Liver (tissue), 9 donors: ENCODE measurements around the gene AKT3. TPM values are rescaled to one million over a fixed set of nuclear protein-coding genes. Genes with fewer than 3 reads are reported as not detected.

Experiments
- DNase-seq: peaks from one replicate; pipeline ENCODE4 v3.0.0-alpha.2; 2017; ENCODE audit warnings: low spot score
- H3K27ac ChIP-seq, 2 donors: one replicate each; pipeline ENCODE4 v1.7.0; 2013; ENCODE audit warnings: inconsistent platforms in 2 of 2, low read length in 2 of 2, control low read depth in 1 of 2, low read depth in 1 of 2, mild to moderate bottlenecking in 1 of 2
- H3K27me3 ChIP-seq, 4 donors: one replicate each; pipeline versions ENCODE4 v1.6.1 to v1.7.0; 2013; ENCODE audit warnings: low read length in 3 of 4, inconsistent platforms in 1 of 4, mild to moderate bottlenecking in 1 of 4, moderate library complexity in 1 of 4; ENCODE audit not compliant: control insufficient read depth in 4 of 4, insufficient read depth in 4 of 4
- H3K36me3 ChIP-seq, 4 donors: one replicate each; pipeline versions ENCODE4 v1.6.1 to v1.7.0; 2013; ENCODE audit warnings: low read length in 3 of 4, mild to moderate bottlenecking in 3 of 4, low read depth in 1 of 4, moderate library complexity in 1 of 4; ENCODE audit not compliant: control insufficient read depth in 4 of 4, insufficient read depth in 3 of 4
- H3K4me1 ChIP-seq, 4 donors: one replicate each; pipeline versions ENCODE4 v1.6.1 to v1.7.0; 2013; ENCODE audit warnings: low read length in 3 of 4, mild to moderate bottlenecking in 3 of 4, moderate library complexity in 1 of 4; ENCODE audit not compliant: control insufficient read depth in 4 of 4, insufficient read depth in 4 of 4
- H3K4me3 ChIP-seq, 3 donors: one replicate each; pipeline versions ENCODE4 v1.6.1 to v1.7.0; 2013; ENCODE audit warnings: low read length in 3 of 3, control low read depth in 1 of 3, low read depth in 1 of 3, mild to moderate bottlenecking in 1 of 3
- H3K9ac ChIP-seq, 2 donors: one replicate each; pipeline ENCODE4 v1.7.0; 2013; ENCODE audit warnings: low read length in 2 of 2, mild to moderate bottlenecking in 2 of 2, moderate library complexity in 2 of 2, control low read depth in 1 of 2, low read depth in 1 of 2
- H3K9me3 ChIP-seq, 4 donors: one replicate each; pipeline versions ENCODE4 v1.6.1 to v1.7.0; 2013; ENCODE audit warnings: low read length in 3 of 4; ENCODE audit not compliant: control insufficient read depth in 4 of 4
- ATF3 ChIP-seq: IDR thresholded peaks from 2 replicates; pipeline ENCODE4 v1.6.1; 2016; ENCODE audit warnings: antibody characterized with exemption
- CTCF ChIP-seq: fragments of 150-350 bp; IDR thresholded peaks from 2 replicates; pipeline ENCODE4 v1.5.1; 2017; ENCODE audit warnings: improper control_type of control experiment, low read depth, low read length; ENCODE audit not compliant: missing input control
- FOXA1 ChIP-seq: IDR thresholded peaks from 2 replicates; pipeline ENCODE4 v1.6.1; 2016; ENCODE audit warnings: antibody characterized with exemption
- GABPA ChIP-seq, 2 donors: IDR thresholded peaks in 1 of 2; conservative IDR thresholded peaks in 1 of 2; 2 replicates each; pipeline ENCODE4 v1.6.1; 2016; ENCODE audit warnings: antibody characterized with exemption in 2 of 2, mild to moderate bottlenecking in 1 of 2, moderate library complexity in 1 of 2
- HNF4A ChIP-seq, 2 donors: conservative IDR thresholded peaks; 2 replicates each; pipeline ENCODE4 v1.6.1; 2016; ENCODE audit warnings: antibody characterized with exemption in 2 of 2, mild to moderate bottlenecking in 2 of 2
- JUND ChIP-seq, 2 donors: IDR thresholded peaks; 2 replicates each; pipeline ENCODE4 v1.6.1; 2016; ENCODE audit warnings: antibody characterized with exemption in 2 of 2
- MAX ChIP-seq: IDR thresholded peaks from 2 replicates; pipeline ENCODE4 v1.6.1; 2016; ENCODE audit warnings: antibody characterized with exemption
- NR2F2 ChIP-seq: IDR thresholded peaks from 2 replicates; pipeline ENCODE4 v1.6.1; 2016; ENCODE audit warnings: antibody characterized with exemption
- RAD21 ChIP-seq, 2 donors: IDR thresholded peaks; 2 replicates each; pipeline ENCODE4 v1.6.1; 2016; ENCODE audit warnings: antibody characterized with exemption in 2 of 2, mild to moderate bottlenecking in 2 of 2
- REST ChIP-seq: IDR thresholded peaks from 2 replicates; pipeline ENCODE4 v1.6.1; 2016; ENCODE audit warnings: antibody characterized with exemption, mild to moderate bottlenecking
- RXRA ChIP-seq, 2 donors: IDR thresholded peaks; 2 replicates each; pipeline ENCODE4 v1.6.1; 2017 to 2018; ENCODE audit warnings: antibody characterized with exemption in 2 of 2, mild to moderate bottlenecking in 1 of 2
- YY1 ChIP-seq: IDR thresholded peaks from 2 replicates; pipeline ENCODE4 v1.6.1; 2016; ENCODE audit warnings: antibody characterized with exemption, mild to moderate bottlenecking
- ZBTB33 ChIP-seq: IDR thresholded peaks from 2 replicates; pipeline ENCODE4 v1.6.1; 2016; ENCODE audit warnings: antibody characterized with exemption
- WGBS: extraction: QIAGEN DNeasy Blood & Tissue Kit; methylation state at CpG from one replicate; pipeline ENCODE4 v1.1.7; 2013; 5-methylcytosine and 5-hydroxymethylcytosine counted together
- polyA plus RNA-seq, 2 donors: library from polyadenylated mRNA; stranded (reverse) in 1 of 2; unstranded in 1 of 2; fragments of 200-250 nt in 1 of 2; fragments of >200 nt in 1 of 2; fragmentation: Nextera tagmentation in 1 of 2; extraction: Ambion mirVana in 1 of 2; gene quantifications; one replicate each; pipeline versions ENCODE4 v1.2.1 to v1.2.3, GENCODE V29; 2013 to 2015
- total RNA-seq, 2 donors: library from RNA; depleted of rRNA; stranded (reverse); fragments of >200 nt; gene quantifications; one replicate each; pipeline ENCODE4 v1.2.3, GENCODE V29; 2014
- donor health status: healthy.
- donor health status: healthy.
- donor health status: healthy.
- donor health status: healthy.
- donor health status: healthy.

Gene AKT3
- total and polyA plus RNA-seq, 4 donors: 1.7 to 7.6 (median 2.8) TPM

- WGBS: 89% methylated on average over 1 of the region's 1 CpG
- Histone ChIP-seq H3K27me3 (peaks cover 0 to 7% (median 4%) of the 10 kb centered on the region in 4 donors), H3K4me1 (peaks cover 2 to 11% (median 5%) of the 10 kb centered on the region in 4 donors), H3K36me3 (no peaks in the 10 kb centered on the region), H3K4me3 (no peak overlapping the region), H3K9ac (no peak overlapping the region), H3K27ac (no peak overlapping the region), H3K9me3 (no peaks in the 10 kb centered on the region)
- TF ChIP-seq RAD21 (IDR thresholded peaks at IDR 0.05): no peak
- TF ChIP-seq CTCF: no peak
- TF ChIP-seq FOXA1: no peak
- no peak for DNase-seq
Observed at GRCh38 chr1:243846761-243847160, 3.3 kb downstream of the AKT3 start.

GRCh38 chr1:243845888-243846287 is 4.2 kb downstream of the AKT3 start:
- Histone ChIP-seq H3K9me3 (no peaks in the 10 kb centered on the region), H3K4me3 (no peak overlapping the region), H3K4me1 (peaks cover under 1 to 6% (median 4%) of the 10 kb centered on the region in 4 donors), H3K9ac (no peak overlapping the region), H3K27me3 (peaks cover 0 to 7% (median 4%) of the 10 kb centered on the region in 4 donors), H3K27ac (no peak overlapping the region), H3K36me3 (no peaks in the 10 kb centered on the region)
- WGBS: 83% methylated on average over 2 of the region's 2 CpGs
- TF ChIP-seq ATF3: no peak
- no peak for TF ChIP-seq ZBTB33
- no peak for TF ChIP-seq RXRA (IDR thresholded peaks at IDR 0.05)
- TF ChIP-seq YY1: no peak
- TF ChIP-seq NR2F2: no peak
- TF ChIP-seq GABPA (IDR thresholded peaks at IDR 0.05 in 1 of 2, conservative IDR thresholded peaks at IDR 0.05 in 1 of 2): no peak
- TF ChIP-seq MAX: no peak
- TF ChIP-seq JUND (IDR thresholded peaks at IDR 0.05): no peak
- TF ChIP-seq HNF4A (conservative IDR thresholded peaks at IDR 0.05): no peak
- no peak for TF ChIP-seq RAD21 (IDR thresholded peaks at IDR 0.05)
- no peak for TF ChIP-seq FOXA1
- TF ChIP-seq REST: no peak
- DNase-seq: no peak
